Kidney (tissue), 14 donors: Measurements from ENCODE around the gene CXCR1. TPM values are rescaled to one million over a fixed set of nuclear protein-coding genes. Genes with fewer than 3 reads are reported as not detected.

Experiments used
- DNase-seq, 5 donors: peaks; one replicate each; pipeline ENCODE4 v3.0.0-alpha.2; 2013 to 2020
- FAIRE-seq: peaks from 2 replicates; lab custom pipeline; 2012; peaks lifted over from hg19 to GRCh38; lab: Jason Lieb, UNC
- H3K27ac ChIP-seq, 2 donors: one replicate each; pipeline ENCODE4 v1.7.0; 2013; ENCODE audit warnings: low read depth in 2 of 2, low read length in 2 of 2, inconsistent platforms in 1 of 2
- H3K27me3 ChIP-seq: one replicate; pipeline ENCODE4 v1.7.1; 2013; ENCODE audit warnings: low read length, inconsistent platforms; ENCODE audit not compliant: control insufficient read depth, insufficient read depth
- H3K36me3 ChIP-seq, 3 donors: one replicate each; pipeline versions ENCODE4 v1.7.0 to v1.7.1; 2013; ENCODE audit warnings: low read length in 3 of 3, control low read depth in 1 of 3, inconsistent platforms in 1 of 3; ENCODE audit not compliant: insufficient read depth in 3 of 3, control insufficient read depth in 2 of 3
- H3K4me1 ChIP-seq, 3 donors: one replicate each; pipeline versions ENCODE4 v1.7.0 to v1.7.1; 2013; ENCODE audit warnings: low read length in 3 of 3, inconsistent platforms in 1 of 3, low read depth in 1 of 3; ENCODE audit not compliant: control insufficient read depth in 2 of 3, insufficient read depth in 2 of 3
- H3K4me3 ChIP-seq, 3 donors: one replicate each; pipeline versions ENCODE4 v1.7.0 to v1.8.1; 2013; ENCODE audit warnings: low read length in 3 of 3, control low read depth in 1 of 3, inconsistent platforms in 1 of 3
- H3K9ac ChIP-seq, 3 donors: one replicate each; pipeline versions ENCODE4 v1.7.0 to v1.7.1; 2013; ENCODE audit warnings: low read length in 3 of 3, control low read depth in 1 of 3, inconsistent platforms in 1 of 3
- H3K9me3 ChIP-seq, 3 donors: one replicate each; pipeline versions ENCODE4 v1.7.0 to v1.7.1; 2013; ENCODE audit warnings: low read length in 3 of 3, control low read depth in 1 of 3, inconsistent platforms in 1 of 3; ENCODE audit not compliant: control insufficient read depth in 2 of 3, insufficient read depth in 1 of 3
- intact Hi-C: fragments of 100-400 bp; cut with DNase I; formaldehyde crosslinking; loops from one replicate; pipeline ENCODE4 v1.11.1; 2022
- polyA plus RNA-seq: library from polyadenylated mRNA; stranded (reverse); fragments of 350-450 nt; fragmentation: Illumina TruSeq; extraction: RNeasy Lipid Tissue Mini Kit (QIAGEN cat#74804); gene quantifications from one replicate; pipeline ENCODE4 v1.2.3, GENCODE V29; 2014; ENCODE audit warnings: low read depth, low replicate concordance; ENCODE audit not compliant: insufficient read depth
- total RNA-seq: library from RNA; stranded (reverse); fragmentation: NEBNext Ultra II Directional; extraction: Animal tissue kit (Norgen Biotek cat#: 25700); gene quantifications from one replicate; pipeline ENCODE4 v1.2.1, GENCODE V29; 2021
- TF ChIP-seq, protein P1 (sequence below): IDR thresholded peaks from 3 replicates; pipeline ENCODE4 v1.5.1; 2012; ENCODE audit warnings: mild to moderate bottlenecking, moderate library complexity, borderline replicate concordance; ENCODE audit not compliant: insufficient read depth; ENCODE audit errors: extremely low read depth
- donor health status: control.
- donor health status: control.
- donor health status: control.
- donor health status: control.
- donor health status: control.
- donor health status: DM: yes; HTN: yes; CAD: no.
- donor health status: Normal renal cell carcinoma (clear cell type).

The CXCR1 gene
- total and polyA plus RNA-seq, 2 donors from 2014 or later, result 0.09 TPM; not detected in 1

GRCh38 chr2:218184331-218184730, 17.6 kb upstream of the CXCR1 start:
- intact Hi-C loops, result no loop called here
- no peak overlapping the region for H3K27ac ChIP-seq

DNA sequence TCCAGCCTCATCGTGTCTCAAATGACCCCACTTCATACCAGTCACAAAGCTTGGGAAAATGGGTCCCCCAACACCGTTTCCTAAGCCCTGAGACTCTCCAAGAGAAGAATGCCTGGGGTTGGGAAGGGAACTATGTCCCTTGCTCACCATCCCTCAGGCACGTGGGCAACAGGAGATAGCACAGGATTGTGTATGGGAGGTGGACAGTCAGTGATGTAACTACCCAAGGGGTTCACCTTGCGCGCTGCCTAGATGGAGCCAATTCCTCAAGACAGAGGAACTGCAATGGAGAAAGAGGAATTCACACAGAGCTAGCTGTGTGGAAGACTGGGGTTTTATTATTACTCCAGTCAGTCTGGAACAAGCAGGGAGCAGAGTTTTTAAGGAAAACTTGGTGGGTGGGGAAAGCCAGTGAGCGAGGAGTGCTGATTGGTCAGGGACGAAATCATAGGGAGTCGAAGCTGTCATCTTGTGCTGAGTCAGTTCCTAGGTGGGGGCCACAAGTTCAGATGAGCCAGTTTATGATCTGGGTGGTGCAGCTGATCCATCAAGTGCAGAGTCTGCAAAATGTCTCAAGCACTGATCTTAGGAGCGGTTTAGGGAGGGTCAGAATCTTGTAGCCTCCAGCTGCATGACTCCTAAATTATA, 13.8 kb upstream of the CXCR1 start:
- intact Hi-C loops, result no loop called here
- no peaks in the 10 kb centered on the region for H3K4me1 ChIP-seq
- no peak overlapping the region for H3K27ac ChIP-seq
- H3K27me3 ChIP-seq, result no peaks in the 10 kb centered on the region
- DNase-seq (no peak), FAIRE-seq (no peak)
- no peak overlapping the region for H3K4me3 ChIP-seq
- TF ChIP-seq, protein P1, sequence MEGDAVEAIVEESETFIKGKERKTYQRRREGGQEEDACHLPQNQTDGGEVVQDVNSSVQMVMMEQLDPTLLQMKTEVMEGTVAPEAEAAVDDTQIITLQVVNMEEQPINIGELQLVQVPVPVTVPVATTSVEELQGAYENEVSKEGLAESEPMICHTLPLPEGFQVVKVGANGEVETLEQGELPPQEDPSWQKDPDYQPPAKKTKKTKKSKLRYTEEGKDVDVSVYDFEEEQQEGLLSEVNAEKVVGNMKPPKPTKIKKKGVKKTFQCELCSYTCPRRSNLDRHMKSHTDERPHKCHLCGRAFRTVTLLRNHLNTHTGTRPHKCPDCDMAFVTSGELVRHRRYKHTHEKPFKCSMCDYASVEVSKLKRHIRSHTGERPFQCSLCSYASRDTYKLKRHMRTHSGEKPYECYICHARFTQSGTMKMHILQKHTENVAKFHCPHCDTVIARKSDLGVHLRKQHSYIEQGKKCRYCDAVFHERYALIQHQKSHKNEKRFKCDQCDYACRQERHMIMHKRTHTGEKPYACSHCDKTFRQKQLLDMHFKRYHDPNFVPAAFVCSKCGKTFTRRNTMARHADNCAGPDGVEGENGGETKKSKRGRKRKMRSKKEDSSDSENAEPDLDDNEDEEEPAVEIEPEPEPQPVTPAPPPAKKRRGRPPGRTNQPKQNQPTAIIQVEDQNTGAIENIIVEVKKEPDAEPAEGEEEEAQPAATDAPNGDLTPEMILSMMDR, result no peak
- no peaks in the 10 kb centered on the region for H3K9me3 ChIP-seq
- no peaks in the 10 kb centered on the region for H3K36me3 ChIP-seq
- no peak overlapping the region for H3K9ac ChIP-seq

More at GRCh38 chr2:218184331-218184730, 17.6 kb upstream of the CXCR1 start:
- Histone ChIP-seq H3K4me1 (peaks cover 0 to 5% (median 0%) of the 10 kb centered on the region in 3 donors), H3K9me3 (no peaks in the 10 kb centered on the region), H3K4me3 (no peak overlapping the region), H3K9ac (no peak overlapping the region), H3K27me3 (no peaks in the 10 kb centered on the region), H3K36me3 (no peaks in the 10 kb centered on the region)
- DNase-seq (no peak), FAIRE-seq (no peak)
- TF ChIP-seq, protein P1, result no peak

GRCh38 chr2:218179782-218180181, 13.0 kb upstream of the CXCR1 start:
- no peaks in the 10 kb centered on the region for H3K4me1 ChIP-seq

More at GRCh38 chr2:218179782-218180181, 13.0 kb upstream of the CXCR1 start:
- no peak overlapping the region for H3K9ac ChIP-seq
- FAIRE-seq (no peak), DNase-seq (no peak)
- TF ChIP-seq, protein P1, result no peak
- H3K4me3 ChIP-seq, result no peak overlapping the region
- H3K9me3 ChIP-seq, result no peaks in the 10 kb centered on the region
- no peaks in the 10 kb centered on the region for H3K36me3 ChIP-seq
- no peak overlapping the region for H3K27ac ChIP-seq
- intact Hi-C loops, result no loop called here
- no peaks in the 10 kb centered on the region for H3K27me3 ChIP-seq
